ENCODE measurements around the gene PPRC1. TPM values are rescaled to one million over a fixed set of nuclear protein-coding genes. Genes with fewer than 3 reads are reported as not detected.

PPRC1 gene
- total RNA-seq, 1 donor from 2014 or later, result 32.7 TPM

- Histone ChIP-seq H3K4me3 (peak overlapping the region; percentile 5), H3K27me3 (ENCODE audit: low read depth) (no peaks in the 10 kb centered on the region), H3K9me3 (no peaks in the 10 kb centered on the region), H3K4me1 (peaks cover 41% of the 10 kb centered on the region), H3K36me3 (peaks cover 36% of the 10 kb centered on the region), H3K27ac (peak overlapping the region; percentile 55)
- ATAC-seq (peak; percentile 5 to 35), DNase-seq (no peak)
- no peak for TF ChIP-seq CTCF (IDR thresholded peaks at IDR 0.05)
- intact Hi-C loops (cut with DNase I), result no loop called here
These were observed 3.2 kb downstream of the PPRC1 start for GRCh38 chr10:102135956-102136526.

DNA sequence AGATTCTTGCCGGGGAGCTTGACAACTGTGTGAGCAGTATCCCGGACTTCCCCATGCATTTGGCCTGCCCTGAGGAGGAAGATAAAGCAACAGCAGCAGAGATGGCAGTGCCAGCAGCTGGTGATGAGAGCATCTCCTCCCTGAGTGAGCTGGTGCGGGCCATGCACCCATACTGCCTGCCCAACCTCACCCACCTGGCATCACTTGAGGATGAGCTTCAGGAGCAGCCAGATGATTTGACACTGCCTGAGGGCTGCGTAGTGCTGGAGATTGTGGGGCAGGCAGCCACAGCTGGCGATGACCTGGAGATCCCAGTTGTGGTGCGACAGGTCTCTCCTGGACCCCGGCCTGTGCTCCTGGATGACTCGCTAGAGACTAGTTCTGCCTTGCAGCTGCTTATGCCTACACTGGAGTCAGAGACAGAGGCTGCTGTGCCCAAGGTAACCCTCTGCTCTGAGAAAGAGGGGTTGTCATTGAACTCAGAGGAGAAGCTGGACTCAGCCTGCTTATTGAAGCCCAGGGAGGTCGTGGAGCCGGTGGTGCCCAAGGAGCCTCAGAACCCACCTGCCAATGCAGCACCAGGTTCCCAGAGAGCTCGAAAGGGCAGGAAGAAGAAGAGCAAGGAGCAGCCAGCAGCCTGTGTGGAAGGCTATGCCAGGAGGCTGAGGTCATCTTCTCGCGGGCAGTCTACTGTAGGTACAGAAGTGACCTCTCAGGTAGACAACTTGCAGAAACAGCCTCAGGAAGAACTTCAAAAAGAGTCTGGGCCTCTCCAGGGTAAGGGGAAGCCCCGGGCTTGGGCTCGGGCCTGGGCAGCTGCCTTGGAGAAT, 6.7 kb downstream of the PPRC1 start:
- H3K36me3 ChIP-seq, result peaks cover 66% of the 10 kb centered on the region
- no peaks in the 10 kb centered on the region for H3K27me3 ChIP-seq (ENCODE audit: low read depth)
- H3K27ac ChIP-seq, result no peak overlapping the region
- no peak for ATAC-seq
- TF ChIP-seq CTCF (IDR thresholded peaks at IDR 0.05), result no peak
- H3K4me1 ChIP-seq, result peaks cover 32% of the 10 kb centered on the region
- DNase-seq, result no peak
- intact Hi-C loops (cut with DNase I), result no loop called here
- H3K9me3 ChIP-seq, result no peaks in the 10 kb centered on the region
- no peak overlapping the region for H3K4me3 ChIP-seq

GRCh38 chr10:102140218-102140617, 7.4 kb downstream of the PPRC1 start:
- H3K36me3 ChIP-seq, result peaks cover 73% of the 10 kb centered on the region
- H3K4me1 ChIP-seq, result peaks cover 25% of the 10 kb centered on the region
- H3K4me3 ChIP-seq, result no peak overlapping the region
- DNase-seq (no peak), ATAC-seq (no peak)
- H3K27me3 ChIP-seq (ENCODE audit: low read depth), result no peaks in the 10 kb centered on the region
- no peaks in the 10 kb centered on the region for H3K9me3 ChIP-seq
- TF ChIP-seq CTCF (IDR thresholded peaks at IDR 0.05), result no peak
- no peak overlapping the region for H3K27ac ChIP-seq
- intact Hi-C loops (cut with DNase I), result no loop called here

GRCh38 chr10:102140913-102141540, 8.2 kb downstream of the PPRC1 start:
- no peak overlapping the region for H3K27ac ChIP-seq
- intact Hi-C loops (cut with DNase I), result no loop called here
- DNase-seq, result no peak

More at GRCh38 chr10:102140913-102141540, 8.2 kb downstream of the PPRC1 start:
- no peaks in the 10 kb centered on the region for H3K27me3 ChIP-seq (ENCODE audit: low read depth)
- H3K4me3 ChIP-seq, result no peak overlapping the region
- H3K36me3 ChIP-seq, result peaks cover 81% of the 10 kb centered on the region
- TF ChIP-seq CTCF (IDR thresholded peaks at IDR 0.05), result no peak
- no peaks in the 10 kb centered on the region for H3K9me3 ChIP-seq
- ATAC-seq, result no peak
- H3K4me1 ChIP-seq, result peaks cover 17% of the 10 kb centered on the region
